HG03457 (cell line): ENCODE results near the gene ANKRD55.
A peak's percentile ranks its signal among the peaks of the same experiment; 100 is the strongest.
"Not testable (repeated sequence)": the region's sequence is repeated elsewhere in the genome, so short reads cannot be mapped to it uniquely, and the experiment has no call there.

Experiments
- ATAC-seq: cut with Tn5 transposase; IDR thresholded peaks from one replicate; pipeline ENCODE4 v1.9.1; 2021; ENCODE audit warnings: moderate number of reproducible peaks; ENCODE audit not compliant: unreplicated experiment

Gene ANKRD55

DNA sequence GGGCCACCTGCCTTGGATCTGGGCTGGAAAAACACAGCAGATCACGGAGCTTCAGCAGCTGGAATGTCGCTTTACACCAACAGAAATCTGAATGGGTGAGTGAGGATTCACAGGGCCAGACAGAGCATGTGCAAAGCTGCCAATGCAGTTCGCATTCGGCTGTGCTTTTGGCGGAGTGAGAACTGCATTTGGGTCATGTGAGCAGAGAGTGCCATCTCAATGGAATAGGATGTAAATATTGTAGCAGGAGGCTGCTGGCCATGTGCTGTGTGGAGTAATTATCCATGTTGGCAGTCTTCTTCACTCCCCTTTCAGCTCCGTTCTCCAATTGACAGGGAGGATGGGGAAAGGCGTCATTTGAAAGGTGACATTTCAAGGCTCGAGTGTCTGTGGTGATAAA is at the start of gene ANKRD55:
TSS of gene ANKRD55 (minus strand) at position 101 of the 400 bp plus-strand sequence. CDS start 417 bp downstream, outside the sequence.
- ATAC-seq, result no peak

DNA sequence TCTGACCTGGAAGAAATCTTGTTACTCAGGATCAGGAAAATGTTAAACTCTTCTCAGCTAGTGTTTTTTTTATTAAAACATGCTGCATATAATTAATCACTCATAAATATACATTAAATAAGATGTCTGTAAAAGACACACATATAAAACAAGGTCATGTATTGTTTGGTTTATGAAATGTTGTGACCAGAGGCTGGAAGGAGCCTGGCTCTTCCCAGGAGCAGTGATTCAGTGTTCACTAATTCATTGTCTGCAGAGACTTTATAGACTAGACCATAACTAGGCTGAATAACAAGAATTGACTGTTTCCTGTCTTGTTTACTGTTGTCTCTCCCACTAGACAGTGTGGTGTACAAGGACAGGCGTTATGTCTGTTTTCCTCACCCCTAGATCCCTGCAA is 49.1 kb upstream of the ANKRD55 start:
- no peak for ATAC-seq

DNA sequence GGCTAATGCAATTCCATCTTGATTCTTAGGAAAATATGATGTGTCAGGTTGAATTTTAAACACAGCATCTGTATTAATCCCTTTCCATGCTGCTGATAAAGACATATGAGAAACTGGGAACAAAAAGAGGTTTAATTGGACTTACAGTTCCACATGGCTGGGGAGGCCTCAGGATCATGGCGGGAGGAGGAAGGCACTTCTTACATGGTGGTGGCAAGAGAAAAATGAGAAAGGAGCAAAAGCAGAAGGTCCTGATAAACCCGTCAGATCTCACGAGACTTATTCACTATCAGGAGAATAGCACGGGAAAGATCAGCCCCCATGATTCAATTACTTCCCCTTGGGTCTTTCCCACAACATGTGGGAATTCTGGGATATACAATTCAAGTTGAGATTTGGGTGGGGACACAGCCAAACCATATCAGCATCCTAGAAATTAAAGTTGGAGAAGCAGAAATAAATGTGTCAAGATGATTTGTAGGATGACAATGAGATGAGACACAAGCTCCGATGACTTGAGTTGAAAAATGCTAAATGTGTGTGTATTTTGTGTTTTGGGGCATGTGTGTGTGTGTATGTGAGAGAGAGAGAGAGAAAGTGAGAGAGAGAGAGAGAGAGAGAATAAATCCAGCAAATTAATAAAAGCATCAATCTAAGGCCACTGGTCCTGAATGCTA is 48.5 kb upstream of the ANKRD55 start:
- ATAC-seq, result no peak

DNA sequence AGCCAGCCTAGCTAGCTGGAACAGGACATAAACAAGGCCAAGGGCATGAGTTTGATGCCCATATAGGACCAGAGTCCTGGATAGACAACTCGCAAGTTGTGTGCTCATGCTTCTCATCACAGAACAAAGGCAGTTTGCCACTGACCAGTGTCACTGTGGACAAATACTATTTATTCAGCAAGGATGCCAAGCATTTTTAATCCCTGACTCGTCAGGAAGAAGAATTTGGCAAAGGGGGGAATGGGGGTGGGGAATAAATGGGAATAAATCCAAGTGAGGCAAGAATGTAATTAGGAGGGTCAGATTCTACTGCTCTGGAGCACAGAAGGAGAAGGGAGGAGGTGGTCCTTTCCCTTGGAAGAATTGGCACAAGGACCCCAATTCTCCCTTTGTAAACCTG is 46.8 kb upstream of the ANKRD55 start:
- ATAC-seq, result no peak

DNA sequence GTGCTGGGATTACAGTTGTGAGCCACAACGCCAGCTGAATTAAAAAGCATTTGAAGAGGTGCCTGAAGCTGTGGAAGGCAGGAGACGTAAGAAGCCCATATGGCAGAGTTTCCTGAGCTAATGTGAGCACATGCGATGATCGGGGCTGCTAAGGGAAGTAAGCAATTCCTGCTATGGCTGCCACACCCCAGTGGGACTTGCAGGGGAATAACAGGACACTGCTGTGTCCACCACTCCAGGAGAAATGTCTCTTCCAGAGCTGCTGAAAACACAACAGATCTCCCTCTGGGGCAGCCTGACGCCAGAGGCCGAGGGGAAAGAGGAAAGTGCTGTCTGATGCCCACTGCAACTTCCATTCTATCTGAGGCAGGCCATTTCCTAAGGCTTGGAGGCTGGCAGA is 46.2 kb upstream of the ANKRD55 start:
- ATAC-seq, result no peak

DNA sequence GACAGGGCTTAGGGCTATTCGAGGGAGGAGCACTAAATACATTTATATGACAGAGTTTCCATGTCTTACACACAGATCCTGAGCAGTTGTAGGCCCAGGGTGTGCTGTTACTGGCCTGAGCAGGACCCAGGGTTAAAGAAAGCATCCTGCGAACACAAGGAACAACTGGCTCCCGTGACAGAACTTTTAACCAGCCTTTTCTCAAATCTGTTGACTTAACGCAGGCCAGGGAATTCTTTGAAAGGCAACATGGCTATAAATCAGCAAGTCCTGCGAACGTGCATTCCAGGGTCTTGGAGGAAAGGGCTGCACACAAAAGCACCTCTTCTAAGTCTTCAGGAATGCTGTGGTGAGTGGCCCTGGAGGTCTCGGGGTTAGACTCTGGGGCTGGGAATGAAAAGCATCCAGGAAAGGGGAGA is 45.2 kb upstream of the ANKRD55 start:
- ATAC-seq, result no peak

DNA sequence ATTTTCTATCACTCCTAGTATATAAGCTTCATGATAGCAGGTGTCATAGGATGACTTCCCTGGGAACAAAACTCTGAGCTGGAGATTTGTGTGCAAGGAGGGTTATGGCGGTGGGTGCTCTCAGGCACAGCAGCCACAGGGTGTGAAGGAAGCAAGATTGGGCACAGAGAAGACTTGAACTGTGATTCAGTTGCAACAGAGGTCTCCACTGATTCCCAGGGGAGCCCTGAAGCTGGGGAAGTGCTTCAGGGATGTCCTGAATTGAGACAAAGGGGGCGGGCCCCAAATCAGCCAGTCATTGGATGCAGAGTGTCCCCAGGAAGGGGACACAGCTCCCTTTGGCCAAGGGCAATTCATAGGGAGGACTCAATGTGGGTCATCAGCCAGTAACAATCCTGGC is 44.4 kb upstream of the ANKRD55 start:
- no peak for ATAC-seq

DNA sequence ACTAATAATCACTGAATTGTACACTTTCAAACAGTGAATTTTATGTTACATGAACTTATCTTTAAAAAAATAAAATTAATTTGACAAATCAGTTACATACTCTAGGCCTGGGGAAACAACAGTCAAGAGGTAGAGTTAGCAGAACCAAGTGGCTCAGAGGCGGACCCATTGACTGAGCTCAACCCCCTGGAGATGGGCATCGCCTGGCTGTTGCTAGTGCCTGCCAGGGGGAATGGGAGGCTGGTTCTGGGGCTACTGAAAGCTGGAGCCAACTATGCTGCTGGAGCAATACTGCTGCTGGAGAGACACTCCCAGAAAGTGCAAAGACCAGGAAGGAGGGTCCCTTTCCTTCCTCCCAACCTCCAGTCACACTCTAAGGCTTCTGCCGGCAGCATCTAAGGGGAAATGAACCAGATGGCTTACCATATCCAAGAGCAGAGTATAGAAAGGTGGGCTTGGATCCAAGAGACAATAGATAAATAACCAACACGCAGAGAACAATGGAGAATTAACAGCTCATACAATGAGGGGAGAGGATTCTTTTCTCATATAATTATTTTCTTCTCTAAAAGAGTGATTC is 40.3 kb upstream of the ANKRD55 start:
- no peak for ATAC-seq

DNA sequence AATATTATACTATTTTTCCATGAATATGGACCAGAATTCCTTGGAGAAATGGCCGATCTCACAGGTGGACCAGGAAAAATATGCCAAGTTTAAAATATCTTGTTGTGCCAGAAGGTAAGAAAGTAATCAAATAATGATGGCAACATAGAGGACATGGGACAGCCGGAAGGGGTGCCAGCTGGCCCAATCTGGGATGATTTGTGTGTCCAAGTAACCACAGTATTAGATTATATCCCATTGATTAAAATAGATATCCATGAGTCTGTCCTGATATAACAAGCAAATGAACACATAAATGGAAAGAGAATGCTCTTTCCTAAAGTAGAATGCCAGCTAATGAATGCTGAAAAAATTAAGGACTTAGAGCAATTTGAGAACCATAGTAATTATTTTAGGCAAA is 39.6 kb upstream of the ANKRD55 start:
- ATAC-seq, result no peak

DNA sequence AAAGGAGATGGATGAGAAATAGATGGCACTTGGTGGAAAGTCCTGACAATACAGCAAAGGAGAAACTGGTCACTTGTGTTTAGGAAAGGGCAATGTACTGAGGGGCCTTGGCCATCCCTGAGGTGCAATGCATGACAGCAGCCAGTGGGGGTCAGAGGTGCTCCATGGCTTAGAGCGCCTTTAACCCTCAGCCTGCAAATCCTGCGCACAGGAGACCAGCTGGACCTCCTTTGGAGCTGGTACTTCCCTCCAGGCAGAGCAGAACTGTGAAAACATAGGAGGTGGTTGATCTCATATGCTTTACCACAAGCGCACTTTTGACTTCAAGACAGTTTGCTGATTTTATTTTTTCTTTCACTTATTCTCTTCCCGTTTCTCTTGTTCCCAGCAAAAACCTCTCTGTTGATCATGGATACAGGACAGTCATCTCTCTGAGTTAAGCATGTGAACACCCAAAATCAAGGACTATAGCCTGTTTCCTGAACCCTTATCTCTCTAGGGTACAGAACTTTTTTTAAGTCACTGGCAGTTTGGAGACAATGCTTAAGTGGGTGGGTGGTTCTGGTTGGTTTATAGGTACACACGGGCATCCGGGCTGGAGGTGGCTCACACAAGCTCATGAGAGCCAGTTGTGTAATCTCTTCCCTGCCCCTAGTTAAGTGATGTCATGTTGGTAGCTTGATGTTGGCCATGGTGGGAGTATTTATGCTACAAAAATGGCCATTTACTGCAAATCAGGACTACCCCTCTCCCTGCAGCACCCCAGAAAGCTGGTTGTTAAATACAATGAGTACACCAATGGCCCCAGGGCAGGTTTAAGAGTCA is 37.6 kb upstream of the ANKRD55 start:
- ATAC-seq, result peak; percentile 66

DNA sequence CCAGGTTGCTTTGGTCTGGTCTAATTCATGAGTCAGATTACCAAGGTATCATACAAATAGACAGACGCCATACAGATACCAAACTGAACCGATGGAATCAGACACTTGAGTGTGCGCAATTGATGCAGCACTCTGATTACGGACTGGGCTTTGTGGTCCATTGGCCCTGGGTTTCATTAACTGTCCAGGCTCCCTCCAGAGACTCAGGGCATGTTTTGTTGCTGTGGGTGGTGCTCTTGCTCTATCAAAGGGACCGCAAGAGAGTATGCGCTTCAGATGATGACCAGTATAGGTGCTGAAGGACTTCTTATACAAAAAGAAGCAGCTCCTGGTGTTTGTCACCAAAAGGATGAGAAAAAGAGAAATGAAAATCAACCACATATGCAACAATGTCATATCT is 36.9 kb upstream of the ANKRD55 start:
- ATAC-seq, result no peak

DNA sequence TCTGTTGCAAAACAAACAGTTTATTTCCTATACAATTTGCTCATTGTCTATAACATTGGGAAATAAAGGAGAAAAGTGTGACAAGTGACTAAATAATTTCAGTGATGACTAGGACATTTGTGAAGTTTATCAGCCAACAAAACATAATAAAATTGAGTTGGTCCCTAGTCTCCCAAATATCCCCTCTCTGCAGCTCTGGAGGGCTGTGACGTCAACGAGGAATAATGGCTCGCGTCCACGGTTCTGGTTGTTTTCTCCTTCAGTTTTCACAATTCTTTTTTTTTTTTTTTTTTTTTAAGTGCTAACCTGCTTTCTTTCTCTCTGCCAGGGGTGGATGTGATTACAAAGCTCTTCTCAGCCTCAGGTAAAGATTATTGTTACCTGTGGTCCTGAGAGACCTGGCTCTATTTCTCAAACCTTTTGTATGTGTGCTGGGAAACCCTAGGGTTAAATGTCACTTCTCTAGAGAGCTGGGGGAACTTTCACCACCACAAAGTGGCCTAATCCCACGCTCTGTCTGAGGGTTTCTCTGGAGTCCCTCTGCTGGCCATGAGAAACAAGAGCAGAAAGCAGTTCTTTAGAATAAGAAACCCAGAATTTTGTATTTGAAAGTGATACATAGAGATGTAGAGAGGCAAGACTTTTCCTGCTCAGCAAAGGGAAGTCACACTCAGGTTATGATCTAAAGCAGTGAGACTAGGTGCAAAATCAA is 36.2 kb upstream of the ANKRD55 start:
- ATAC-seq, result peak; percentile 57

DNA sequence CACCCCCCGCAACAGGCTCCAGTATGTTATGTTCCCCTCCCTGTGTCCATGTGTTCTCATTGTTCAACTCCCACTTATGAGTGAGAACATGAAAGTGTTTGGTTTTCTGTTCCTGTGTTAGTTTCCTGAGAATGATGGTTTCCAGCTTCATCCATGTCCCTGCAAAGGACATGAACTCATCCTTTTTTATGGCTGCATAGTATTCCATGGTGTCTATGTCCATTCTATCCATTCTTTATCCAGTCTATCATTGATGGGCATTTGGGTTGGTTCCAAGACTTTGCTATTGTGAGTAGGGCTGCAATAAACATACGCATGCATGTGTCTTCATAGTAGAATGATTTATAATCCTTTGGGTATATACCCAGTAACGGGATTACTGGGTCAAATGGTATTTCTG is 35.6 kb upstream of the ANKRD55 start:
- ATAC-seq, result not testable (repeated sequence)

DNA sequence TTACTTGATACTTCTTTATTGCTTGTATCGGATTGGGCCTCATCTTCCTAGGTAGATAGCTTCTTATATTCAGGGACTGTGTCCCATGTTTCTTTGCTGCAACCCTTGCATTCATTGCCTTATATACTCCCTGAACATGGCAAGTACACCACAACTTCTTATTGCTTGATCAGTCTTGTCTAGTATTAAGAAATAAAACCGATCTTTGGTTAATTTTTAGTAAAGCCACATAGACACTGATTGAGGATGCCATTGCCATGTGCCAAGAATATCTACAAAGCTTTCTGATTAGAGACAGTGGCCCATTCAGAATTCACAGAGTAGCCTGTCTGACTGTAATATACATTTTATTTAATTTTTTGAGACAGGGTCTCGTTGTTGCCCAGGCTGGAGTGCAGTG is 34.7 kb upstream of the ANKRD55 start:
- no peak for ATAC-seq

DNA sequence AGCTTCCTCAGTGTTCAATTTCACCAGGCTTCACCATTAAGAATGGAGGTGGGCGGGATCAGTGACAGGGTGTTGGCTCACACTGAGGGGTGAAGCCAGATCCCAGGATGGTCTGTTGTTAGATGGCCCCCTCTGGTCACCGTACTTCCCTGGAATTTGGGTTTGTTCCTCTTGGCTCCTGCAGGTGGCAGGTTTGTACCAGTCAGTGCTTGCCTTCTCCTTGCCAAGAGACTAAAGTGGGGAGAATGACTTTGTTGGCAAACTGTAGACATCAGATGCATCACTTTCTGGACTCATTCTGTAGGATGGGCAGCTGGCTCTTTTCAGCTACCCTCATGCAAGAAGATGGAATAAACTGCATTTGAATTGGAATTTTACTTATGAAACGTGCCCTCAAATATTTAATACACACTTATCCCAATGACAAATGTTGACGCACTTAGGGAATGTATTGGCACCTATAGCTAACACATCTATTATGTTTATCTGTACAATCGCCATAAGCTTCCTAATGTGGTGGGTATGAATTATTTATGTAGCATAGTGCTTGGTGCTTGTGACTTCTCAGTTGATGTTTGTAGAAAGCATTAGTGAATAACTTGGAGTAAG is 31.4 kb upstream of the ANKRD55 start:
- no peak for ATAC-seq

DNA sequence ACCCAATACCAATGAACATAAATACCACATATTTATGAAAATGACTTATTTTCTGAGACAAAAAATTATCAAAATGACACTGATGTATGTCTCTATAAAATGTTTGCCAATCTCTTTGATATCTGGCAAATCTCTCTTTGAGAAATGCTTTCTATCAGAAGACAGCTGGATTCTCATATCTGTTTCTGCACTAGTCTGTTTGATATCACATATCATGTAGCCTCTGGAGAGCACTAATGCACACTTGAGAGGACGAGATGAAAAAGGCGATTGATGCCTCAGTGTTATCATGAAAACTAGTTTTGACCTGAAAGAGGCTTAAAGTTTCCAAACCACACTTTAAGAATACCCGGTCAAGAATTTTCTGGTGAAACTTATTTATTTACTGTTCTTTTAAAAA is 29.1 kb upstream of the ANKRD55 start:
- no peak for ATAC-seq

DNA sequence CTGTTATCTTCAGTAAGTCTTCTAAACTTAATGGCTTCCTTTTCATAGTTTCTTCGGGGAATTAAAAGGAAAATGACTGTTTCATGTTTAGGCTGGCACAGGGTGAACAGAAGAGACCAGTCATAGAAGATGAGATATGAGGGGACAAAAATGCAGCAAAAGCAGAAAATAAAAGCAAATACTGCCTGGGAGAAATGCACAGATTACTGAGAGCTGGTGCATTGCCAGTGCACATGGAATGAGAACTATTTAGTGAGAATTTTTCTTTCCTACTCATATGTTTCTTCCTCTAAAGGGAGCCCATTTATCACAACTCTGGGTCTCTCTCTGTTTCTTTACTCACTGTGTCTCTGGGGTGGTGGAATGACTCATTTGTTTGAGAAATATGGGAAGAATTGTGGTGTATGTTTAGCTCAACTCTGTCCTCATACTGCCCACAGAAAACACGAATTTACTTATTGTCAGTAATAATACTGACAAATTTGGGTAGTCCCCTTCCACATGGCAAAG is 25.9 kb upstream of the ANKRD55 start:
- ATAC-seq, result no peak

DNA sequence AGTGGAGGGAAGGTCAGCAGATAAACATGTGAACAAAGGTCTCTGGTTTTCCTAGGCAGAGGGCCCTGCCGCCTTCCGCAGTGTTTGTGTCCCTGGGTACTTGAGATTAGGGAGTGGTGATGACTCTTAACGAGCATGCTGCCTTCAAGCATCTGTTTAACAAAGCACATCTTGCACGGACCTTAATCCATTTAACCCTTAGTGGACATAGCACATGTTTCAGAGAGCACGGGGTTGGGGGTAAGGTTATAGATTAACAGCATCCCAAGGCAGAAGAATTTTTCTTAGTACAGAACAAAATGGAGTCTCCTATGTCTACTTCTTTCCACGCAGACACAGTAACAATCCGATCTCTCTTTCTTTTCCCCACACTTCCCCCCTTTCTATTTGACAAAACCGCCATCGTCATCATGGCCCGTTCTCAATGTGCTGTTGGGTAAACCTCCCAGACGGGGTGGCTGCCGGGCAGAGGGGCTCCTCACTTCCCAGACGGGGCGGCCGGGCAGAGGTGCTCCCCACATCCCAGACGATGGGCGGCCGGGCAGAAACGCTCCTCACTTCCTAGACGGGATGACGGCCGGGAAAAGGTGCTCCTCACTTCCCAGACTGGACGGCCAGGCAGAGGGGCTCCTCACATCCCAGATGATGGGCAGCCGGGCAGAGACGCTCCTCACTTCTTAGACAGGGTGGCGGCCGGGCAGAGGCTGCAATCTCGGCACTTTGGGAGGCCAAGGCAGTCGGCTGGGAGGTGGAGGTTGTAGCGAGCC is 24.8 kb upstream of the ANKRD55 start:
- not testable (repeated sequence) for ATAC-seq

DNA sequence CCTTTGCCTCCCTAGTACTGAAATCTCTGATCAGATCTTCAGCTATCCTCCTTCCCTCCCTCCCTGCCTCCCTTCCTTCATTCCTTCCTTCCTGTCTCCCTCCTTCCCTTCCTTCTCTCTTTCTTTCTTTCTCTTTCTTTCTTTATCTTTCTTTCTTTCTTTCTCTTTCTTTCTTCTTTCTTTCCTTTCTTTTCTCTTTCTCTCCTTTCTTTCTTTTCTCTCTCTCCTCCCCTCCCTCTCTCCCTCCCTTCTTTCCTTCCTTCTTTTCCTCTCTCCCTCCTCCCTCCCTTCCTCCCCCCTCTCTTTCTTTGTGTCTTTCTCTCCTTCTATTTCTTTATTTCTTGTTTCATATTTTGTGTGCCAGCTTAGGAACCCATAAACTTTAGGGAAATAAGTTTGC is 23.9 kb upstream of the ANKRD55 start:
- ATAC-seq, result no peak

DNA sequence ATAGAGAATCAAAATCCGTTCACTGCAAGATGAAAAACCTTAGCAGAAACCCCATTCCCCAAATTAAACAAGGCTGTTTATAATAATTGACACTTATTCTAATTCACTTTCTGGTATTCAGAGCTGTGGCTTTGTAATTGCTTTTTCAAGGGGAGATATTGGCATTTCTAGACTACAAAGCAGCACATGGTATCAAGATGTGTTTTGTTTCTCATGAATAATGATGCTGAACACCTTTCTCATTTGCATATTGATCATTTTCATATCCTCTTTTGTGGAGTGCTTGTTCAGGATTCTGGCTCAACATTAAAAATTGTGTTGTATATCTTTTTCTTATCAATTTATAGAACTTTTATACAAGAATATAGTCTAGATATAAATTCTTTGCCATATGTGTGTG is 22.4 kb upstream of the ANKRD55 start:
- no peak for ATAC-seq
